A673 (cell line): Measurements from ENCODE around the gene SP2. TPM values are rescaled to one million over a fixed set of nuclear protein-coding genes. Genes with fewer than 3 reads are reported as not detected.
A peak's percentile ranks its signal among the peaks of the same experiment; 100 is the strongest.

Source experiments
- BruUV-seq: library from RNA; stranded (reverse); fragments of 400-500 nt; replicated peaks from 2 replicates; lab custom pipeline; 2021; lab: Mats Ljungman, UMichigan
- CTCF ChIA-PET: fragments of 300-600 bp; sonication (Branson Sonifier 250); formaldehyde crosslinking; loops from one replicate; lab custom pipeline; 2022; ENCODE audit warnings: antibody characterized with exemption; lab: Charles Lee
- POLR2A ChIA-PET: fragments of 300-600 bp; sonication (Branson Sonifier 250); formaldehyde crosslinking; loops from one replicate; lab custom pipeline; 2022; ENCODE audit warnings: antibody characterized with exemption; ENCODE audit not compliant: low non-redundant PET; lab: Charles Lee
- DNase-seq: peaks from one replicate; pipeline ENCODE4 v3.0.0-alpha.2; 2015; ENCODE audit warnings: low spot score
- H3K27ac ChIP-seq: fragments of 200-600 bp; sonication (generic); 2 replicates; pipeline ENCODE4 v1.5.1; 2016; ENCODE audit warnings: mixed run types, low read depth, mild to moderate bottlenecking, mixed read lengths, antibody characterized with exemption, low read length; ENCODE audit not compliant: poor library complexity, severe bottlenecking
- H3K27me3 ChIP-seq: fragments of 200-600 bp; sonication (generic); replicated peaks from 2 replicates; pipeline ENCODE4 v1.6.1; 2017; ENCODE audit warnings: mixed run types, low read depth, mild to moderate bottlenecking, mixed read lengths, antibody characterized with exemption, low read length; ENCODE audit not compliant: insufficient read depth, poor library complexity
- H3K36me3 ChIP-seq: fragments of 200-600 bp; sonication (generic); 2 replicates; pipeline ENCODE4 v1.6.1; 2016; ENCODE audit warnings: mixed run types, mild to moderate bottlenecking, mixed read lengths, antibody characterized with exemption, low read length; ENCODE audit not compliant: insufficient read depth, poor library complexity, severe bottlenecking
- H3K4me1 ChIP-seq: fragments of 200-600 bp; sonication (generic); 2 replicates; pipeline ENCODE4 v1.6.1; 2017; ENCODE audit warnings: mixed run types, mild to moderate bottlenecking, mixed read lengths, antibody characterized with exemption, low read length; ENCODE audit not compliant: insufficient read depth, poor library complexity, severe bottlenecking
- H3K4me3 ChIP-seq: fragments of 200-600 bp; sonication (generic); 2 replicates; pipeline ENCODE4 v1.5.1; 2016; ENCODE audit warnings: low read depth, mixed run types, mild to moderate bottlenecking, mixed read lengths, low read length; ENCODE audit not compliant: poor library complexity, severe bottlenecking
- H3K9me3 ChIP-seq: fragments of 200-600 bp; sonication (generic); 2 replicates; pipeline ENCODE4 v1.6.1; 2016; ENCODE audit warnings: mixed run types, low read depth, mild to moderate bottlenecking, mixed read lengths, antibody characterized with exemption, low read length; ENCODE audit not compliant: poor library complexity, severe bottlenecking
- EZH2 ChIP-seq: fragments of 200-600 bp; sonication (generic); IDR thresholded peaks from 2 replicates; pipeline ENCODE4 v1.6.1; 2017; ENCODE audit warnings: borderline replicate concordance, low read depth, mild to moderate bottlenecking, mixed read lengths, antibody characterized with exemption, low read length; ENCODE audit not compliant: poor library complexity, severe bottlenecking
- intact Hi-C: fragments of 100-400 bp; cut with micrococcal nuclease; formaldehyde crosslinking; loops from one replicate; pipeline ENCODE4 v1.10.0; 2022; ENCODE audit not compliant: unreplicated experiment
- total RNA-seq: library from RNA; stranded (reverse); gene quantifications from 2 replicates; pipeline ENCODE4 v1.2.3, GENCODE V29; 2021
- TF ChIP-seq, protein P1 (sequence below): fragments of 300-800, 200-600 bp; sonication (generic); conservative IDR thresholded peaks from 2 replicates; pipeline ENCODE4 v1.5.1; 2017; ENCODE audit warnings: low read depth, mild to moderate bottlenecking, antibody characterized with exemption, low read length, moderate library complexity, mixed read lengths

Gene SP2
- total RNA-seq, 1 experiment from 2014 or later = 19.5 TPM

DNA sequence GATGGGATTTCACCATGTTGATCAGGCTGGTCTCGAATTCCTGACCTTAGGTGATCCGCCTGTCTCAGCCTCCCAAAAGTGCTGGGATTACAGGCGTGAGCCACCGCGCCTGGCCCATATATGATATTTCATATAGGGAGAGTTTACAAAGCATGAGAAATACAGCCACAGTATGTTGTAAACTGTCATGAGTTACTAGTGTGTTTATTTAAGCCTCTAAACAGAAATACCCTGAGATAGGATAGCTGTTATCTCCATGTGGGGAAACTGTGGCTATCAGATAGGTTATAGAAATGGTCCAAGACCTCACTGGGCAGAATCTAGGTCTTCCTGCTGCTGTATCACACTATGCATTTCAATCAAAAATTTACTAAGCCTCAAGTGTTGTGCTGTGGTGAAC is 72.8 kb downstream of the SP2 start:
- CTCF ChIA-PET = interaction anchor here (0.6 kb wide), 1 partner anchor 42 kb away, joined by 5 read pairs; no protein-coding TSS in a partner anchor
- peaks cover 5% of the 10 kb centered on the region for H3K36me3 ChIP-seq
- intact Hi-C loops = no loop called here
- DNase-seq = no peak
- H3K4me1 ChIP-seq = peaks cover 8% of the 10 kb centered on the region
- no peak overlapping the region for H3K27ac ChIP-seq
- no peaks in the 10 kb centered on the region for H3K27me3 ChIP-seq
- BruUV-seq = no TSS peak
- no peak for TF ChIP-seq EZH2
- TF ChIP-seq, protein P1, sequence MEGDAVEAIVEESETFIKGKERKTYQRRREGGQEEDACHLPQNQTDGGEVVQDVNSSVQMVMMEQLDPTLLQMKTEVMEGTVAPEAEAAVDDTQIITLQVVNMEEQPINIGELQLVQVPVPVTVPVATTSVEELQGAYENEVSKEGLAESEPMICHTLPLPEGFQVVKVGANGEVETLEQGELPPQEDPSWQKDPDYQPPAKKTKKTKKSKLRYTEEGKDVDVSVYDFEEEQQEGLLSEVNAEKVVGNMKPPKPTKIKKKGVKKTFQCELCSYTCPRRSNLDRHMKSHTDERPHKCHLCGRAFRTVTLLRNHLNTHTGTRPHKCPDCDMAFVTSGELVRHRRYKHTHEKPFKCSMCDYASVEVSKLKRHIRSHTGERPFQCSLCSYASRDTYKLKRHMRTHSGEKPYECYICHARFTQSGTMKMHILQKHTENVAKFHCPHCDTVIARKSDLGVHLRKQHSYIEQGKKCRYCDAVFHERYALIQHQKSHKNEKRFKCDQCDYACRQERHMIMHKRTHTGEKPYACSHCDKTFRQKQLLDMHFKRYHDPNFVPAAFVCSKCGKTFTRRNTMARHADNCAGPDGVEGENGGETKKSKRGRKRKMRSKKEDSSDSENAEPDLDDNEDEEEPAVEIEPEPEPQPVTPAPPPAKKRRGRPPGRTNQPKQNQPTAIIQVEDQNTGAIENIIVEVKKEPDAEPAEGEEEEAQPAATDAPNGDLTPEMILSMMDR = no peak
- H3K9me3 ChIP-seq = no peaks in the 10 kb centered on the region
- no peak overlapping the region for H3K4me3 ChIP-seq
- POLR2A ChIA-PET = no interaction called here

DNA sequence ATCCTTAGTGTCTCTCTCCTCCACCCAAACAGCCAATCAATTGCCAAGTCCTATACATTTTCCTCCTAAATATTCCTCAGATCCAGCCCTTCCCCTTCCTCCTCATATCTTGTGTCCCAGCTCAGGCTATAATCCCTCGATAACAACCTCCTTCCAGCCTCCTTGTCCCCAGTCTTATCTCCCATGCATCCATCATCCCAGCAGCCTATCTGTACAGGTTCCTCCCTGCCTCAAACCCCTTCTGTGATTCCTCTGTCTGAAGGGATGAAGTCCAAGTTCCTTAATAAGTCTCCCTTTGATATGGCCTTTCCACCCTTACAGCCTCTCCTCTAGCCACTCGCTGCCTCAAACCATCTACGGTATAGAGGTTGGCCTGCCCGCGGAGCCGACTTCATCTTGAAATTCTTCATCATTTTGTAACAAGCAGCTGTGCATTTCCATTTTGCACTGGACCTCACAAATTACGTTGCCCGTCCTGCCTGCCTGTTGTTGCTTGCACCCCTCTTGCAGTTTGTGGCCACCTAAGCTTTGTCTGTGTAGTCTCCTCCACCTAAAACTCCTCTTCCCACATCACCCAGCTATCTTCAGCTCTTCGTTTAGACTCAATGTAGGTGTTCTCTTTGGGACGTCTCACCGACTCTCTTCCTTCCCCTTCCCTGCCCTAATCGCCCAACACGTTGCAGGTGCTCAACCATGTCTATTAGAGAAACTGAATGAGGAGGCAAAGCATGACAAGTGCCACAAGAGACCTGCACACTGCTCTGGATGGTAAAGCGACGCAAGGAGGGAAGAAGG is 74.1 kb downstream of the SP2 start:
- TF ChIP-seq, protein P1 = no peak
- TF ChIP-seq EZH2 = no peak
- CTCF ChIA-PET = interaction anchor here (0.7 to 2.0 kb wide), 9 partner anchors 15 to 909 kb away, joined by 3 to 9 read pairs (median 4); partner anchors contain the start of gene PNPO
- Histone ChIP-seq H3K27me3 (no peaks in the 10 kb centered on the region), H3K36me3 (peaks cover 18% of the 10 kb centered on the region), H3K9me3 (no peaks in the 10 kb centered on the region), H3K27ac (no peak overlapping the region), H3K4me3 (peak overlapping the region; percentile 27), H3K4me1 (peaks cover 8% of the 10 kb centered on the region)
- no TSS peak for BruUV-seq
- intact Hi-C loops = loop anchor here (1.0 kb wide), 1 partner anchor 22 kb away; no protein-coding TSS in a partner anchor
- DNase-seq = no peak
- POLR2A ChIA-PET = no interaction called here

DNA sequence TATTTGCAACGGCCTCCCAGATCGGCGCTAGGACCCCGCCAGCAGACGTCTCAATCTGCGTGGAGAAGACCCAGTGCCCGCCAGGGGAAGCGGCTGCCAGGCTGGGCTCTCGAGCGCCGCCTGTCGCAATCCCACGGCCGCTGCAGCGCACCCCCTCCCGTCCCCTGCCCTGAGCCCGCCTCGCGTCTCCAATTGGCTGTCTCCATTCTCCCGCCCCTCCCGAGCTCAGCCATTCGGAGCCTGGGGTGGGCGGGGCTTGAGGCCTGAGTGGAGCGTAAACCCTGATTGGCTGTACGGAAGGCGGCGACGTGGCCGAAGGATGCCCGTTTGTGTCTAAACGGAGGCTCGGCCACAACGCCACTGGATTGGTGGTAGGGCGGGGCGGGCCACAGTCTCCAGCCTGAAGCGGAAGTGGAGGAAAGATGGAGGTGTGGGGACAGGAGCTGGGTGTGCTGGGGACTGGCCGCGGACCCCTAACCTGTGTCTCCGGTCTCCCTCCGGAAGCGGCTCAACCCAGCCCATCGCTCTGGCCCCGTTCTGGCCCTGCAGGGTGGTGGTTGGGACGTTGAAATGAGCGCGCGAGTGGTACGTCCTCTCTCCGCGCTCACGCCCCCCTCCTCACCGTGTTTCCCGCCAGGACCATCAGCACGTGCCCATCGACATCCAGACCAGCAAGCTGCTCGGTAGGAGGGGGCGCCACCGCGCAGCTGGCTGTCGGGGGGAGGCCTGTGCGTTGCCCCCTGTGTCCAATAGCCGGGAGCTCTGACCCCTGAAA is 74.9 kb downstream of the SP2 start, which contains the start of gene CDK5RAP3:
TSS of gene CDK5RAP3 (plus strand) at position 389 of the 775 bp plus-strand sequence. CDS start at position 423, 34 bp downstream.
- no peak for TF ChIP-seq EZH2
- TF ChIP-seq, protein P1 = peak; percentile 99
- CTCF ChIA-PET = interaction anchor here (0.6 to 2.0 kb wide), 14 partner anchors 11 to 128 kb away, joined by 3 to 9 read pairs (median 5); partner anchors contain the start of gene PNPO
- Histone ChIP-seq H3K36me3 (peaks cover 26% of the 10 kb centered on the region), H3K27me3 (no peaks in the 10 kb centered on the region), H3K4me3 (peak within 1 kb of the TSS; percentile 69), H3K9me3 (no peaks in the 10 kb centered on the region), H3K4me1 (peaks cover 8% of the 10 kb centered on the region), H3K27ac (peak within 1 kb of the TSS; percentile 78)
- TSS peak; percentile 74 for BruUV-seq
- DNase-seq = peak; percentile 100
- POLR2A ChIA-PET = interaction anchor here (0.6 kb wide), 1 partner anchor 294 kb away, joined by 3 read pairs; no protein-coding TSS in a partner anchor
- intact Hi-C loops = loop anchor here (1.0 kb wide), 1 partner anchor 23 kb away; no protein-coding TSS in a partner anchor
